ENCODE results near the gene L2HGDH. TPM values are rescaled to one million over a fixed set of nuclear protein-coding genes. Genes with fewer than 3 reads are reported as not detected.

The L2HGDH gene
- total RNA-seq, 1 experiment from 2014 or later = 18.6 TPM

DNA sequence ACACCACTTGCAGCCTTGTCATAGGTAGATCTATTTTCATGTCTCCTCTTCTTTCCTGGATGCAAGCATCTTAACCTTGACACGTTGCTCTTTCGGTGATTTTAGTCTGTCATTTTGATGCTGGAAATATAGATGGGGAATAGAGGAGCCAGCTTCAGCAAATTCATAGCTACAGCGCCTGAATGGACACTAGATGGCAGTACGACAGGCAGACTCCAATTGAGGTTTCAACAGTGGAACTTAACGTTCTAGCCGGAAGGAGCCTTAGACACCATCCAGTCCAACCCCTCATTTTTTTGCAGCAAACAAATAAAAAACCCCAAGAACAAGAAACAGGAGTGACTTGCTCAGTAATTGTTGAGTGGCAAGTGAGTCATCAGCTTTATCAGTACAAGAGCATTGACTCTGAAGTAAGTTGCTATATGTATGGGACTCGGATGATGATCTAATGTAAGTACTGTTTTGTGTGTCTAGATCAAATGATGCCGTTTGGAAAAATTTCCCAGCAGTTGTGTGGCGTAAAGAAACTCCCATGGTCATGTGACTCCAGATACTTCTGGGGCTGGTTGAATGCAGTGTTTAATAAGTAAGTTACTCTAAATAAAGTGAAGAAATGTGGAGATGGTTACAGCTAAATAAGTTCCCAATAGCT is 9.1 kb upstream of the L2HGDH start:
- TF ChIP-seq EZH2 (IDR thresholded peaks at IDR 0.05; ENCODE audit: low read depth) = no peak
- TF ChIP-seq, protein P1, sequence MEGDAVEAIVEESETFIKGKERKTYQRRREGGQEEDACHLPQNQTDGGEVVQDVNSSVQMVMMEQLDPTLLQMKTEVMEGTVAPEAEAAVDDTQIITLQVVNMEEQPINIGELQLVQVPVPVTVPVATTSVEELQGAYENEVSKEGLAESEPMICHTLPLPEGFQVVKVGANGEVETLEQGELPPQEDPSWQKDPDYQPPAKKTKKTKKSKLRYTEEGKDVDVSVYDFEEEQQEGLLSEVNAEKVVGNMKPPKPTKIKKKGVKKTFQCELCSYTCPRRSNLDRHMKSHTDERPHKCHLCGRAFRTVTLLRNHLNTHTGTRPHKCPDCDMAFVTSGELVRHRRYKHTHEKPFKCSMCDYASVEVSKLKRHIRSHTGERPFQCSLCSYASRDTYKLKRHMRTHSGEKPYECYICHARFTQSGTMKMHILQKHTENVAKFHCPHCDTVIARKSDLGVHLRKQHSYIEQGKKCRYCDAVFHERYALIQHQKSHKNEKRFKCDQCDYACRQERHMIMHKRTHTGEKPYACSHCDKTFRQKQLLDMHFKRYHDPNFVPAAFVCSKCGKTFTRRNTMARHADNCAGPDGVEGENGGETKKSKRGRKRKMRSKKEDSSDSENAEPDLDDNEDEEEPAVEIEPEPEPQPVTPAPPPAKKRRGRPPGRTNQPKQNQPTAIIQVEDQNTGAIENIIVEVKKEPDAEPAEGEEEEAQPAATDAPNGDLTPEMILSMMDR (conservative IDR thresholded peaks at IDR 0.05) = peak; percentile 82
- H2AFZ ChIP-seq = no peak overlapping the region
- H3F3A ChIP-seq (ENCODE audit: insufficient read depth, low read depth) = peaks cover 18% of the 10 kb centered on the region; the same call in 1 of the 2 replicates
- DNase-seq = peak; percentile 66 to 99
- H3K4me3 ChIP-seq = no peak overlapping the region
- H3K27ac ChIP-seq = peak overlapping the region; percentile 82
- H4K20me1 ChIP-seq (ENCODE audit: insufficient read depth) = peaks cover 7% of the 10 kb centered on the region; the same call in 1 of the 2 replicates
- no peaks in the 10 kb centered on the region for H3K9me2 ChIP-seq (ENCODE audit: insufficient read depth)
- intact Hi-C loops (cut with micrococcal nuclease; ENCODE audit: unreplicated experiment) = loop anchor here (1.0 to 10.0 kb wide), 5 partner anchors 104 to 539 kb away; partner anchors contain the start of gene MAP4K5
- H3K36me3 ChIP-seq (ENCODE audit: low read depth) = peaks cover 18% of the 10 kb centered on the region
- peaks cover 12% of the 10 kb centered on the region for H3K79me2 ChIP-seq (ENCODE audit: low read depth)
- no TSS peak for BruUV-seq (replicated peaks)
- H3K9me3 ChIP-seq (ENCODE audit: insufficient read depth, low read depth) = no peaks in the 10 kb centered on the region
- CTCF ChIA-PET = interaction anchor here (1.0 to 1.2 kb wide), 2 partner anchors 10 to 452 kb away, joined by 5 to 6 read pairs; no protein-coding TSS in a partner anchor
- POLR2A ChIA-PET (ENCODE audit: unreplicated experiment) = no interaction called here
- H3K4me2 ChIP-seq = peak overlapping the region; percentile 22
- no peaks in the 10 kb centered on the region for H3K27me3 ChIP-seq (ENCODE audit: insufficient read depth, low read depth)
- H3K4me1 ChIP-seq (replicated peaks; ENCODE audit: insufficient read depth) = peaks cover 31% of the 10 kb centered on the region

DNA sequence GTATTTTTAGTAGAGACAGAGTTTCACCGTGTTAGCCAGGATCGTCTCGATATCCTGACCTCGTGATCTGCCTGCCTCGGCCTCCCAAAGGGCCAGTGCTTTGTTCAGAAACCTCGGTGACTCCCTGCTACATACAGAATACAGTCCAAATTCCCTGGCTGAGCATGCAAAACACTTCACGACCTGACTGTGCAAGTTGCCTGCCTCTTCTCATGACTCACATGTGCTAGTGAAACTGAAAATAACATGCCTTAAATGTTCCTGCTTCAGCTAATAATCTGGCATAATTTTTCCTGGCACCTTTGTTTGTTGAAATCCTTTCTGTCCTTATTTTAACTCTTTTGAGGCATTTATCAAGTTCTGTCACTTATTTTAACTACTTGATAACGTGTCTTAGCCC is 8.3 kb upstream of the L2HGDH start:
- Histone ChIP-seq H3K36me3 (ENCODE audit: low read depth) (peaks cover 18% of the 10 kb centered on the region), H3K4me3 (no peak overlapping the region), H3K4me2 (no peak overlapping the region), H4K20me1 (ENCODE audit: insufficient read depth) (peaks cover 7% of the 10 kb centered on the region; the same call in 1 of the 2 replicates), H3K9me3 (ENCODE audit: insufficient read depth, low read depth) (no peaks in the 10 kb centered on the region), H3K9me2 (ENCODE audit: insufficient read depth) (no peaks in the 10 kb centered on the region), H3F3A (ENCODE audit: insufficient read depth, low read depth) (peaks cover 18% of the 10 kb centered on the region; the same call in 1 of the 2 replicates), H3K79me2 (ENCODE audit: low read depth) (peaks cover 12% of the 10 kb centered on the region), H2AFZ (no peak overlapping the region), H3K4me1 (replicated peaks; ENCODE audit: insufficient read depth) (peaks cover 31% of the 10 kb centered on the region), H3K27ac (no peak overlapping the region), H3K27me3 (ENCODE audit: insufficient read depth, low read depth) (no peaks in the 10 kb centered on the region)
- CTCF ChIA-PET = interaction anchor here (1.0 to 1.2 kb wide), 2 partner anchors 9 to 453 kb away, joined by 5 to 6 read pairs; no protein-coding TSS in a partner anchor
- intact Hi-C loops (cut with micrococcal nuclease; ENCODE audit: unreplicated experiment) = loop anchor here (2.0 to 10.0 kb wide), 3 partner anchors 105 to 459 kb away; no protein-coding TSS in a partner anchor
- no TSS peak for BruUV-seq (replicated peaks)
- DNase-seq = no peak
- POLR2A ChIA-PET (ENCODE audit: unreplicated experiment) = no interaction called here
- TF ChIP-seq, protein P1 (conservative IDR thresholded peaks at IDR 0.05) = no peak
- TF ChIP-seq EZH2 (IDR thresholded peaks at IDR 0.05; ENCODE audit: low read depth) = no peak

DNA sequence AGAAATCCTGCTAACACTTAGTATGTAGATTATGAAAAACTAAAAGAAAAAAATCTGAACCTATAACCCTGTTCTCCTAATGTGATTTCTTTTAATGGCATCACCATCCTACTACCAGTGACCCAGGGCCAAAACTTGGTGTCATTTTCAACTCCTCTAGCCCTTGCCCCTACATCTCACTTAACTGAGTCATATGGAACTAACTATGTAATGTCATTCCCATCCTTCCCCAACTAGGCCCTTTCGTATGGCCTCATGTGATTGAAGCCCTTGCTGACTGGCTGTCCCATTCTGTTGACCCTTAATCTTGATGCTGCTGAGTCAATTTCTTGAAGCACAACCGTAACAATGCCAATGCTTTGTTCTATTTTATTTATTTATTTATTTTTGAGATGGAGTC is 7.7 kb upstream of the L2HGDH start:
- H4K20me1 ChIP-seq (ENCODE audit: insufficient read depth) = peaks cover 7% of the 10 kb centered on the region; the same call in 1 of the 2 replicates
- H2AFZ ChIP-seq = no peak overlapping the region
- ChIA-PET CTCF (interaction anchor here (1.8 kb wide), 1 partner anchor 454 kb away, joined by 3 read pairs; no protein-coding TSS in a partner anchor), POLR2A (ENCODE audit: unreplicated experiment) (no interaction called here)
- peaks cover 12% of the 10 kb centered on the region for H3K79me2 ChIP-seq (ENCODE audit: low read depth)
- no peaks in the 10 kb centered on the region for H3K27me3 ChIP-seq (ENCODE audit: insufficient read depth, low read depth)
- 0 out of 2 replicates have a peak overlapping the region, but pooled peaks have one; percentile 11 for H3K27ac ChIP-seq
- intact Hi-C loops (cut with micrococcal nuclease; ENCODE audit: unreplicated experiment) = loop anchor here (2.0 to 10.0 kb wide), 3 partner anchors 105 to 459 kb away; no protein-coding TSS in a partner anchor
- H3K9me3 ChIP-seq (ENCODE audit: insufficient read depth, low read depth) = no peaks in the 10 kb centered on the region
- peaks cover 18% of the 10 kb centered on the region; the same call in 1 of the 2 replicates for H3F3A ChIP-seq (ENCODE audit: insufficient read depth, low read depth)
- no peak for DNase-seq
- TF ChIP-seq, protein P1 (conservative IDR thresholded peaks at IDR 0.05) = no peak
- no peak for TF ChIP-seq EZH2 (IDR thresholded peaks at IDR 0.05; ENCODE audit: low read depth)
- H3K36me3 ChIP-seq (ENCODE audit: low read depth) = peaks cover 15% of the 10 kb centered on the region
- no peak overlapping the region for H3K4me2 ChIP-seq
- peaks cover 31% of the 10 kb centered on the region for H3K4me1 ChIP-seq (replicated peaks; ENCODE audit: insufficient read depth)
- no peaks in the 10 kb centered on the region for H3K9me2 ChIP-seq (ENCODE audit: insufficient read depth)
- BruUV-seq (replicated peaks) = no TSS peak
- H3K4me3 ChIP-seq = no peak overlapping the region

Measured in PC-9 (cell line).